HG03558 (cell line): ENCODE measurements around the gene FOXL3.
"Not testable (repeated sequence)": the region's sequence is repeated elsewhere in the genome, so short reads cannot be mapped to it uniquely, and the experiment has no call there.

Experiments
- ATAC-seq: cut with Tn5 transposase; IDR thresholded peaks from one replicate; pipeline ENCODE4 v1.9.1; 2021; ENCODE audit warnings: moderate number of reproducible peaks; ENCODE audit not compliant: unreplicated experiment; ENCODE audit errors: extremely low read depth

The FOXL3 gene

DNA sequence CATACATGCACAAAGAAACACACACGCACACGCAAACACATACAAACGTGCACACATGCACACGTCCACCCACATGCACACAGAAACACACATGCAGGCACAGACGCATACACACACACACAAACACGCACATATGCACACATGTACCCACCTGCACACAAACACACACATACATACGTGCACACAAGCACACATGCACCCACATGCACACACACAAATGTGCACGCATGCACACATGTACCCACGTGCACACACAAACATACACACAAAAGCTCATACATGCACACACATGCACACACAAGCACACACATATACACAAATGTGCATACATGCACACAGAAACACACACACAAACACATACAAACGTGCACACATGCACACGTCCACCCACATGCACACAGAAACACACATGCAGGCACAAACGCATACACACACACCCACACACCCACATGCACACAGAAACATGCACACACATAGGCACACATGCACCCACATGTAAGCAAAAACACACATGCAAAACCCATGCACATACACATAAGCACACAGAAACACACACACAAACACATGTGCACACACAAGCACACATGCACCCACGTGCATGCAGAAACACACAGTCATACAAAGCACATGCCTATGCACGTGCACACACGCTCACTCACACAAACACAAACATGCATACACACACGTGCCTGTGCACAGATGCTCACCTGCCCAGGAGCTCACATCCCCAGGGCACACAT lies 44.8 kb downstream of the FOXL3 start:
- no peak for ATAC-seq

DNA sequence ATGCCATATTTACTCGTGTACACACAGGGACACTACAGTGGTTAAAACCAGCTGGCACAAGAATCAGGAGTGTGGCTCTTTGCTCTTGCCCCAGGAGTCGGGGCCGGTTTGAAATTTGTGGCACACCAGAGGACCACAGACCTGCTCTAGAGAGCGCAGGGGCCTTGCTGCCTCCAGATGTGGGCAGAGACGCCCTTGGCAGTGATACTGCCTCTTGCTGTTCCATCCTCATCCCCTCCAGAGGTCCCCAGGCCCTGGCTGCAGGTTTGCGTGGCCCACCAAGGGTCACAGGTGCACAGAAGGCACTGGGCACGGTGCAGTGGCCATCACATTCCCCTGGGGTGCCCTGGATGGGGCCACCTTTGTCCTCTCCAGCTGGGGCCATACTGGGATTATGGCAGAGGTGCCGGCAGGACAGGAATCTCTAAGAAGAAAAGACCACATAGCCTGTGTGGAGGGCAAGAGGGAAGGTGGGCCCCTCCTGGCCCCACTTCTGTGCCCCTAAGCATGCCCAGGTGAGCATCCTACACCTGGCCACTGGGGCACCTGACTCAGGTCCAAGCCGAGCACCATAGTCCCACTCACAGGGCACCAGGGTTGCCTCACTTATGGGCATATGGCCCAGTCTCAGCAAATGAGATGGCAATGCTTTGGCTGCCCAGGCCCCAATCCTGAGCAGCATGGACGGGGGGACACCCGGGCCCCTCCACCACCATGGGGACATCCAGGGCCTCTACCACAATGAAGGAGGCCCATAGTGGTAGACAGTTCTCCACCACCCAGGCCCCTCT lies 45.6 kb downstream of the FOXL3 start:
- ATAC-seq = no peak

DNA sequence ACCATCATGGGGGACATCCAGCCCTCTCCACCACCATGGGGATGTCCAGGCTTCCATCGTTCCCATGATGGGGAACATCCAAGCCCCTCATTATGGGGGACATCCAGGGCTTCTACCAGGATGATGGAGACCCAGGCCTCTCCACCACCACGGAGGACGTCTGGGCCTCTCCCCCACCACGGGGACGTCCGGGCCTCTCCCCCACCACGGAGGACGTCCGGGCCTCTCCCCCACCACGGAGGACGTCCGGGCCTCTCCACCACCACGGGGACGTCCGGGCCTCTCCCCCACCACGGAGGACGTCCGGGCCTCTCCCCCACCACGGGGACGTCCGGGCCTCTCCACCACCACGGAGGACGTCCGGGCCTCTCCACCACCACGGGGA lies 46.2 kb downstream of the FOXL3 start:
- ATAC-seq = not testable (repeated sequence)

GRCh38 chr7:336810-337566 lies 47.0 kb downstream of the FOXL3 start:
- ATAC-seq = no peak

DNA sequence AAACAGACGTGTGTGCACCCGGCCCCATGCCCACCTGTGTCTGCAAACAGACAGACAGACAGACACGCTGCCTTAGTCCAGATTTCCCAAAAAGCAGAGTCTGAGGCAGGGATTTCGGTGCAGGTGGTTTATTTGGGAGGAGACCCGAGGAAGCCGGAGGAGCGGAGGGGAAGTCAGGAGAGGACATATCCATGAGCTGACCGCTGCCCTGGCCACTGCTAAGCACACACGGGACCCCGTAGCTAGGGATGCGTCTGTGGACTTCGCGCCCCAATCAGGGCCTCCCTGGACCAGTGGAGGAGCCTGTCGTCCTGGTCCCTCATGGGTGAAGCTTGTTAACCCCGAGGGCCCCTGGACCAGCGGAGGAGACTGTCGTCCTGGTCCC lies 47.6 kb downstream of the FOXL3 start:
- ATAC-seq = no peak

DNA sequence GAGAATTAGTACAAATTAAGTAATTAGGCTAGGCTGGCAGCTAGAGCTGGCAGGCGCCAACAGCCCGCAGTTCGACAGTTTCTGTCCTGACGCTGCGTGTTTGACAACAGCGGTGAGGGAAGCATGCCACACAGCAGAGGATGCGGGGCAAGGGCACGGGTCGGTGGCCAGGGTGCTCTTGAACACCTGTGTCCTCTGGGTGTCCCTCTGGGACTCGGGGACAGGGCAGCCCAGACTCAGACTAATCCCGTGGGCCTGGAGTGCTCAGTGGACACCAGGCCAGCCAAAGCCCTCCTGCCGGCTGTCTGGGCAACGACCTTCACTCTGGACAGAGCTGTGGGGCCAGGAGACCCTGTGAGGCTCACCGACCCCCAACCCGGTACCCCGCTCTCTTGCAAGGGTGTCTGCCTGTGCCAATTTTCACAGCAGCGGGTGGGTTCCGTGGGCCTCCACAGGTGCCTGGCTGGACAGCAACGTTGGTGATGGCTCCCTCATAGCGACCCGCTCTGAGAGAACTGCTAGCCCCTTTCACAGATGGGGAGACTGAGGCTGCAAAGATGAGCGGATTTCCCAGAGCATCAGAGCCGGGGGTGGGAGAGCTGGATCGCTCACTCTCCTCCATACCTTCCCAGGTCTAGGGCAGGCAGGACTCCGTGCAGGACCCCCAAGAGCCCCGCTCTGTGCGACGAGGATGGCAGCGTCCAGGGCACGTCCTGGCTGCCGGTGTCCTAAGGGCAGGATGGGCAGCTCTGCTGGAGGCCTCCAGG lies 48.5 kb downstream of the FOXL3 start:
- ATAC-seq = no peak

DNA sequence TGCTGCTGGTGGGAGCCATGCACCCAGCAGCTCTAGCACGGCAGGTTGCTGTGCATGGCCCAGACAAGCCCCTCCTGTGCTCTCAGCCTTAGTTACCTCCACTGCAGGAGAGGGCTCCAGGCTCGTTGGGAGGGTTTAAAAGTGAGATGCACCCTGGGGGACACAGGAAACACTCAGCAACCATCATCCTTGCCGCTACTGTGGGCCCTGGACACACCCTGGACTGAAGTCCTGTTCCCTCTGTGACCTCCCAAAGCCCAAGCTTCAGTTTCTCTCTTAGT lies 49.0 kb downstream of the FOXL3 start:
- no peak for ATAC-seq

DNA sequence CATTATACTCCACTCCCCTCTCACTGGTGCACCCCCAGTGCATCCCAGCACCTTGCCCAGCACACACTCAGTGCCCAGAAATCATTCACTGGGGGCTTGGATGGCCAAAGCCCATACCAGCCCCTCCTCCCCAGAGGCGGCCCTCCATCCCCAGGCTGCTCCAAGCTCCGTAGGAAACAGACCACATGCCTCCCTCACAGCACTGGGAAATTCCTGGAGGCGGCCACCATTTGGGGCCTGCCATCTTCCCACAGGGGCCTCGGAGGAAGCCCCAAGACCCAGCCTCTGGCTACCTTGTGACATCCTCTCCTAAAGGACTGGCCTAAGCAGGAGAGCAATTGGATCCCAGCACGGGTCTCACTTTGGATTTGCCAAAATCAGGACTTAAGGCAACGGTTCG lies 49.7 kb downstream of the FOXL3 start:
- no peak for ATAC-seq

- no peak for ATAC-seq
These were observed 50.4 kb downstream of the FOXL3 start for GRCh38 chr7:340200-340937.
